ENCODE data around the gene ACER3.

DNA sequence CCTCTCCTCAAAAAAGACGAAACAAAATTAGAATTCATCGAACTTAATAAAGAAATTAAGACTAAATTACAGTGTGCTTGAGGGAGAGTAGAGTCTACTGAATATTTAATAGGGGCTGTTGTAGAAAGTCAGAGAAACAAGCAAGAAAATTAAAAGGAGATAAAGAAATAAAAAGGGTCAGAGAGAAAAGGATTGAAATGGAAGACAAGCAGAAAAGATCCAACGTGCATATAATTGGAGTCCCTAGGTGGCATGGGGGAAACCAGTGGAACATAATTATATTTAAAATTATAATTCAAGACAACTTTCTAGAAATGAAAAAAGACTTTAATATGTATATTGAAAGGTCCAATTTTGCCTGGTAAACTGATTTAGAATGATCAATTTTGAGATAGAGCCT, 74.3 kb downstream of the ACER3 start:
- TF ChIP-seq, protein P1, sequence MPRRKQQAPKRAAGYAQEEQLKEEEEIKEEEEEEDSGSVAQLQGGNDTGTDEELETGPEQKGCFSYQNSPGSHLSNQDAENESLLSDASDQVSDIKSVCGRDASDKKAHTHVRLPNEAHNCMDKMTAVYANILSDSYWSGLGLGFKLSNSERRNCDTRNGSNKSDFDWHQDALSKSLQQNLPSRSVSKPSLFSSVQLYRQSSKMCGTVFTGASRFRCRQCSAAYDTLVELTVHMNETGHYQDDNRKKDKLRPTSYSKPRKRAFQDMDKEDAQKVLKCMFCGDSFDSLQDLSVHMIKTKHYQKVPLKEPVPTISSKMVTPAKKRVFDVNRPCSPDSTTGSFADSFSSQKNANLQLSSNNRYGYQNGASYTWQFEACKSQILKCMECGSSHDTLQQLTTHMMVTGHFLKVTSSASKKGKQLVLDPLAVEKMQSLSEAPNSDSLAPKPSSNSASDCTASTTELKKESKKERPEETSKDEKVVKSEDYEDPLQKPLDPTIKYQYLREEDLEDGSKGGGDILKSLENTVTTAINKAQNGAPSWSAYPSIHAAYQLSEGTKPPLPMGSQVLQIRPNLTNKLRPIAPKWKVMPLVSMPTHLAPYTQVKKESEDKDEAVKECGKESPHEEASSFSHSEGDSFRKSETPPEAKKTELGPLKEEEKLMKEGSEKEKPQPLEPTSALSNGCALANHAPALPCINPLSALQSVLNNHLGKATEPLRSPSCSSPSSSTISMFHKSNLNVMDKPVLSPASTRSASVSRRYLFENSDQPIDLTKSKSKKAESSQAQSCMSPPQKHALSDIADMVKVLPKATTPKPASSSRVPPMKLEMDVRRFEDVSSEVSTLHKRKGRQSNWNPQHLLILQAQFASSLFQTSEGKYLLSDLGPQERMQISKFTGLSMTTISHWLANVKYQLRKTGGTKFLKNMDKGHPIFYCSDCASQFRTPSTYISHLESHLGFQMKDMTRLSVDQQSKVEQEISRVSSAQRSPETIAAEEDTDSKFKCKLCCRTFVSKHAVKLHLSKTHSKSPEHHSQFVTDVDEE (CRISPR knock-in tag; IDR thresholded peaks at IDR 0.05), result no peak
- TF ChIP-seq, protein P2, sequence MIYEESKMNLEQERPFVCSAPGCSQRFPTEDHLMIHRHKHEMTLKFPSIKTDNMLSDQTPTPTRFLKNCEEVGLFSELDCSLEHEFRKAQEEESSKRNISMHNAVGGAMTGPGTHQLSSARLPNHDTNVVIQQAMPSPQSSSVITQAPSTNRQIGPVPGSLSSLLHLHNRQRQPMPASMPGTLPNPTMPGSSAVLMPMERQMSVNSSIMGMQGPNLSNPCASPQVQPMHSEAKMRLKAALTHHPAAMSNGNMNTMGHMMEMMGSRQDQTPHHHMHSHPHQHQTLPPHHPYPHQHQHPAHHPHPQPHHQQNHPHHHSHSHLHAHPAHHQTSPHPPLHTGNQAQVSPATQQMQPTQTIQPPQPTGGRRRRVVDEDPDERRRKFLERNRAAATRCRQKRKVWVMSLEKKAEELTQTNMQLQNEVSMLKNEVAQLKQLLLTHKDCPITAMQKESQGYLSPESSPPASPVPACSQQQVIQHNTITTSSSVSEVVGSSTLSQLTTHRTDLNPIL (CRISPR knock-in tag; IDR thresholded peaks at IDR 0.05; ENCODE audit: low read depth), result no peak
- TF ChIP-seq ARNTL (CRISPR knock-in tag; IDR thresholded peaks at IDR 0.05; ENCODE audit: borderline replicate concordance, low read depth), result no peak
- TF ChIP-seq SNAI2 (CRISPR knock-in tag; IDR thresholded peaks at IDR 0.05), result no peak
- TF ChIP-seq ZFP3 (CRISPR knock-in tag; IDR thresholded peaks at IDR 0.05), result no peak
- TF ChIP-seq RARB (CRISPR knock-in tag; IDR thresholded peaks at IDR 0.05), result no peak
- no peak for TF ChIP-seq ZNF8 (CRISPR knock-in tag; IDR thresholded peaks at IDR 0.05)
- no peak for TF ChIP-seq OSR1 (CRISPR knock-in tag; IDR thresholded peaks at IDR 0.05)
- TF ChIP-seq GLIS3 (CRISPR knock-in tag; IDR thresholded peaks at IDR 0.05), result no peak
- TF ChIP-seq ZC3H10 (CRISPR knock-in tag; IDR thresholded peaks at IDR 0.05), result no peak
- no peak for TF ChIP-seq TCF4 (CRISPR knock-in tag; IDR thresholded peaks at IDR 0.05; ENCODE audit: borderline replicate concordance)
- TF ChIP-seq, protein P3, sequence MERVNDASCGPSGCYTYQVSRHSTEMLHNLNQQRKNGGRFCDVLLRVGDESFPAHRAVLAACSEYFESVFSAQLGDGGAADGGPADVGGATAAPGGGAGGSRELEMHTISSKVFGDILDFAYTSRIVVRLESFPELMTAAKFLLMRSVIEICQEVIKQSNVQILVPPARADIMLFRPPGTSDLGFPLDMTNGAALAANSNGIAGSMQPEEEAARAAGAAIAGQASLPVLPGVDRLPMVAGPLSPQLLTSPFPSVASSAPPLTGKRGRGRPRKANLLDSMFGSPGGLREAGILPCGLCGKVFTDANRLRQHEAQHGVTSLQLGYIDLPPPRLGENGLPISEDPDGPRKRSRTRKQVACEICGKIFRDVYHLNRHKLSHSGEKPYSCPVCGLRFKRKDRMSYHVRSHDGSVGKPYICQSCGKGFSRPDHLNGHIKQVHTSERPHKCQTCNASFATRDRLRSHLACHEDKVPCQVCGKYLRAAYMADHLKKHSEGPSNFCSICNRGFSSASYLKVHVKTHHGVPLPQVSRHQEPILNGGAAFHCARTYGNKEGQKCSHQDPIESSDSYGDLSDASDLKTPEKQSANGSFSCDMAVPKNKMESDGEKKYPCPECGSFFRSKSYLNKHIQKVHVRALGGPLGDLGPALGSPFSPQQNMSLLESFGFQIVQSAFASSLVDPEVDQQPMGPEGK (CRISPR knock-in tag; IDR thresholded peaks at IDR 0.05; ENCODE audit: borderline replicate concordance), result no peak

Measured in SK-N-SH treated with all-trans-retinoic acid at 6 μM for 48 hours (cell line).